ENCODE results near the gene FUT8.
"Not testable (repeated sequence)": the region's sequence is repeated elsewhere in the genome, so short reads cannot be mapped to it uniquely, and the experiment has no call there.

Gene FUT8

GRCh38 chr14:65627315-65627714 is 214.8 kb downstream of the FUT8 start:
- no peak for DNase-seq

- DNase-seq = no peak
Measured at GRCh38 chr14:65628664-65629063, 216.1 kb downstream of the FUT8 start.

GRCh38 chr14:65631040-65631439 is 218.5 kb downstream of the FUT8 start:
- DNase-seq = no peak

GRCh38 chr14:65632487-65632886 is 220.0 kb downstream of the FUT8 start:
- DNase-seq = no peak

GRCh38 chr14:65633666-65634065 is 221.1 kb downstream of the FUT8 start:
- not testable (repeated sequence) for DNase-seq

GRCh38 chr14:65637780-65638179 is 225.2 kb downstream of the FUT8 start:
- DNase-seq = peak; percentile 28 to 30

GRCh38 chr14:65639216-65639615 is 226.7 kb downstream of the FUT8 start:
- DNase-seq = no peak

GRCh38 chr14:65650826-65651225 is 238.3 kb downstream of the FUT8 start:
- DNase-seq = no peak

- DNase-seq = no peak
Measured at GRCh38 chr14:65656554-65656953, 244.0 kb downstream of the FUT8 start.

- no peak for DNase-seq
Measured at GRCh38 chr14:65658202-65658601, 245.7 kb downstream of the FUT8 start.

GRCh38 chr14:65661865-65662264 is 249.3 kb downstream of the FUT8 start:
- DNase-seq = no peak

- no peak for DNase-seq
Measured at GRCh38 chr14:65664436-65664835, 251.9 kb downstream of the FUT8 start.

- DNase-seq = no peak
Measured at GRCh38 chr14:65676361-65677014, 264.0 kb downstream of the FUT8 start.

- no peak for DNase-seq
Measured at GRCh38 chr14:65685572-65685971, 273.0 kb downstream of the FUT8 start.

- no peak for DNase-seq
Measured at GRCh38 chr14:65686761-65687160, 274.2 kb downstream of the FUT8 start.

- no peak for DNase-seq
Measured at GRCh38 chr14:65689070-65689469, 276.5 kb downstream of the FUT8 start.

GRCh38 chr14:65692566-65692965 is 280.0 kb downstream of the FUT8 start:
- DNase-seq = not testable (repeated sequence)

- DNase-seq = no peak
Measured at GRCh38 chr14:65696801-65697200, 284.3 kb downstream of the FUT8 start.

GRCh38 chr14:65703521-65703920 is 291.0 kb downstream of the FUT8 start:
- no peak for DNase-seq

- no peak for DNase-seq
Measured at GRCh38 chr14:65703996-65704395, 291.5 kb downstream of the FUT8 start.

- no peak for DNase-seq
Measured at GRCh38 chr14:65704437-65704836, 291.9 kb downstream of the FUT8 start.

- peak; percentile 24 to 28 for DNase-seq
Measured at GRCh38 chr14:65704850-65705249, 292.3 kb downstream of the FUT8 start.

GRCh38 chr14:65709576-65709975 is 297.0 kb downstream of the FUT8 start:
- no peak for DNase-seq

- not testable (repeated sequence) for DNase-seq
Measured at GRCh38 chr14:65716813-65717212, 304.3 kb downstream of the FUT8 start.

GRCh38 chr14:65717384-65717915 is 304.9 kb downstream of the FUT8 start:
- DNase-seq = not testable (repeated sequence)
